CD4-positive, alpha-beta T cell (primary cell): Measurements from ENCODE around the gene CDKN1A. TPM values are rescaled to one million over a fixed set of nuclear protein-coding genes. Genes with fewer than 3 reads are reported as not detected.
"Not testable (repeated sequence)": the region's sequence is repeated elsewhere in the genome, so short reads cannot be mapped to it uniquely, and the experiment has no call there.

Experiments used
- ATAC-seq: fragments of 200-7000 bp; cut with Tn5 transposase; one replicate; pipeline ENCODE4 v1.10.0; 2022; ENCODE audit warnings: mild to moderate bottlenecking; ENCODE audit not compliant: poor library complexity
- CTCF ChIA-PET: fragments of 350-600 bp; sonication (Branson Sonifier 250); formaldehyde crosslinking; loops from one replicate; lab custom pipeline; 2021; ENCODE audit warnings: antibody characterized with exemption, inconsistent platforms; lab: Charles Lee
- POLR2A ChIA-PET: fragments of 350-600 bp; sonication (Branson Sonifier 250); formaldehyde crosslinking; loops from one replicate; lab custom pipeline; 2021; ENCODE audit warnings: antibody characterized with exemption, inconsistent platforms; lab: Charles Lee
- DNase-seq, 14 experiments: peaks; one replicate each; pipeline ENCODE4 v3.0.0-alpha.2; 2013 to 2020; ENCODE audit warnings: mixed read lengths in 2 of 14
- H3K27ac ChIP-seq, 2 donors: one replicate each; pipeline versions ENCODE4 v1.5.1 to v1.7.0; 2013; ENCODE audit warnings: low read length in 2 of 2, low read depth in 1 of 2, mild to moderate bottlenecking in 1 of 2
- H3K27me3 ChIP-seq, 2 experiments: 1 replicate in 1 of 2; 2 replicates in 1 of 2; pipeline versions ENCODE4 v1.6.1 to v1.7.0; 2013; ENCODE audit warnings: low read length in 2 of 2, control low read depth in 1 of 2, mild to moderate bottlenecking in 1 of 2, moderate library complexity in 1 of 2; ENCODE audit not compliant: insufficient read depth in 2 of 2, control insufficient read depth in 1 of 2
- H3K36me3 ChIP-seq: one replicate; pipeline ENCODE4 v1.6.1; 2013; ENCODE audit warnings: low read length, control low read depth; ENCODE audit not compliant: insufficient read depth
- H3K4me1 ChIP-seq: one replicate; pipeline ENCODE4 v1.6.1; 2013; ENCODE audit warnings: low read length, control low read depth; ENCODE audit not compliant: insufficient read depth
- H3K4me3 ChIP-seq: one replicate; pipeline ENCODE4 v1.5.1; 2013; ENCODE audit warnings: mild to moderate bottlenecking, low read length, moderate library complexity
- H3K9me3 ChIP-seq, 2 experiments: 1 replicate in 1 of 2; 2 replicates in 1 of 2; pipeline versions ENCODE4 v1.6.1 to v1.7.0; 2013; ENCODE audit warnings: low read length in 2 of 2, mild to moderate bottlenecking in 2 of 2, control low read depth in 1 of 2, moderate library complexity in 1 of 2; ENCODE audit not compliant: control insufficient read depth in 1 of 2, insufficient read depth in 1 of 2
- H3K27ac Mint-ChIP-seq: one replicate; pipeline ENCODE4 v1.8.0; 2020; ENCODE audit warnings: mixed read lengths
- H3K27me3 Mint-ChIP-seq: one replicate; pipeline ENCODE4 v1.8.0; 2021; ENCODE audit warnings: mixed read lengths
- H3K36me3 Mint-ChIP-seq: one replicate; pipeline ENCODE4 v1.8.0; 2021; ENCODE audit warnings: low read depth, mixed read lengths
- H3K4me1 Mint-ChIP-seq: one replicate; pipeline ENCODE4 v1.8.0; 2021; ENCODE audit warnings: low read depth, mixed read lengths
- H3K4me3 Mint-ChIP-seq: one replicate; pipeline ENCODE4 v1.8.0; 2020; ENCODE audit warnings: mild to moderate bottlenecking, mixed read lengths
- H3K9me3 Mint-ChIP-seq: one replicate; pipeline ENCODE4 v1.8.0; 2020; ENCODE audit warnings: mixed read lengths
- intact Hi-C, 2 experiments: fragments of 100-400 bp; cut with DNase I in 1 of 2; cut with micrococcal nuclease in 1 of 2; formaldehyde crosslinking; loops; one replicate each; pipeline versions ENCODE4 v1.15.1 to v1.9.0; 2023 to 2025; cut with DNase I, micrococcal nuclease
- total RNA-seq, 174 experiments: library from RNA in 2 of 174; stranded (reverse) in 2 of 174; gene quantifications; one replicate each; pipeline ENCODE4 v1.2.3 and lab custom pipeline; 2021 to 2026
- TF ChIP-seq, protein P1 (sequence below): fragments of 200-600 bp; IDR thresholded peaks from one replicate; pipeline ENCODE4 v1.8.0; 2022; ENCODE audit warnings: antibody characterized with exemption, mild to moderate bottlenecking

The CDKN1A gene
- total RNA-seq, 2 experiments from 2014 or later = 98.3 to 98.6 TPM

DNA sequence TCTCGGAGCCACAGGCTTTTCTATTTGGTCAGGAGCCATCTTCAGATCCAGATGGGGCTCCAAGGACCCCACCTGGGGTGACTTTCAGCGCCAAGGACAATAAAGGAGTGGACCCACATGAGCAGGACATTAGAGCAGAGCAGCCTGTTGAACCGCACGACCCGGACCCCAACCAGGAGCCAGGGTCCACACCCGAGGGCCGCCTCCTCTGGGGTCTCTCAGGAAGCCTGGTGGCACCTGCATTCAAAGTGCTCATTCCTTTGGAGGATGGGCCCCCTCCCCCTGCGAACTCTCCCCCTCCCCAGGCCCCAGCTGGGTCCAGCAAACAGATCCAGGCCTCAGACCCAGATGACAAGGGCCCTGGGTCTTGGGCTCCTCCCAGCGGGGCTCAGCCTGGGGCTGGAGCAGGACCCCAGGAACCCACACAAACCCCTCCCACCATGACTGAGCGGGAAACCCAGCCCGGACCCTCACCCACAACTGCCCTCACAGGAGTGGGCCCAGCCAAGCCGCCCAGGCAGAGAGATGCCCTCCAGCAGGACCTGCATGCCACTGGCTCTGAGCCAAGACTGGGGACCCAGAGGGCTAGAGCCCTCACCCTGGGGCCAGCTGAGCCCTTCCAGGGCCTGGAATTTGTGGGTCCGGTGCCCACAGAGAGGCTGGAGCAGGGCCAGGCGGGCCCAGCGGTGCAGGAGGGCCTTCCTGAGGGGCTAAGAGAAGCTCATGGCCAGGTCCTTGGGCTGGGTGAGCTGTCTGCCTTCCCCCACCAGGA is 43.0 kb downstream of the CDKN1A start:
- no peaks in the 10 kb centered on the region for H3K9me3 ChIP-seq
- DNase-seq (no peak), ATAC-seq (no peak)
- Mint-ChIP-seq H3K27ac (no peak overlapping the region), H3K27me3 (no peaks in the 10 kb centered on the region), H3K4me1 (no peaks in the 10 kb centered on the region), H3K4me3 (no peak overlapping the region), H3K9me3 (no peaks in the 10 kb centered on the region), H3K36me3 (no peaks in the 10 kb centered on the region)
- TF ChIP-seq, protein P1, sequence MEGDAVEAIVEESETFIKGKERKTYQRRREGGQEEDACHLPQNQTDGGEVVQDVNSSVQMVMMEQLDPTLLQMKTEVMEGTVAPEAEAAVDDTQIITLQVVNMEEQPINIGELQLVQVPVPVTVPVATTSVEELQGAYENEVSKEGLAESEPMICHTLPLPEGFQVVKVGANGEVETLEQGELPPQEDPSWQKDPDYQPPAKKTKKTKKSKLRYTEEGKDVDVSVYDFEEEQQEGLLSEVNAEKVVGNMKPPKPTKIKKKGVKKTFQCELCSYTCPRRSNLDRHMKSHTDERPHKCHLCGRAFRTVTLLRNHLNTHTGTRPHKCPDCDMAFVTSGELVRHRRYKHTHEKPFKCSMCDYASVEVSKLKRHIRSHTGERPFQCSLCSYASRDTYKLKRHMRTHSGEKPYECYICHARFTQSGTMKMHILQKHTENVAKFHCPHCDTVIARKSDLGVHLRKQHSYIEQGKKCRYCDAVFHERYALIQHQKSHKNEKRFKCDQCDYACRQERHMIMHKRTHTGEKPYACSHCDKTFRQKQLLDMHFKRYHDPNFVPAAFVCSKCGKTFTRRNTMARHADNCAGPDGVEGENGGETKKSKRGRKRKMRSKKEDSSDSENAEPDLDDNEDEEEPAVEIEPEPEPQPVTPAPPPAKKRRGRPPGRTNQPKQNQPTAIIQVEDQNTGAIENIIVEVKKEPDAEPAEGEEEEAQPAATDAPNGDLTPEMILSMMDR = no peak
- ChIA-PET CTCF (no interaction called here), POLR2A (no interaction called here)
- no peaks in the 10 kb centered on the region for H3K4me1 ChIP-seq
- intact Hi-C loops = no loop called here
- H3K27me3 ChIP-seq = no peaks in the 10 kb centered on the region
- no peak overlapping the region for H3K4me3 ChIP-seq
- H3K27ac ChIP-seq = no peak overlapping the region
- no peaks in the 10 kb centered on the region for H3K36me3 ChIP-seq

DNA sequence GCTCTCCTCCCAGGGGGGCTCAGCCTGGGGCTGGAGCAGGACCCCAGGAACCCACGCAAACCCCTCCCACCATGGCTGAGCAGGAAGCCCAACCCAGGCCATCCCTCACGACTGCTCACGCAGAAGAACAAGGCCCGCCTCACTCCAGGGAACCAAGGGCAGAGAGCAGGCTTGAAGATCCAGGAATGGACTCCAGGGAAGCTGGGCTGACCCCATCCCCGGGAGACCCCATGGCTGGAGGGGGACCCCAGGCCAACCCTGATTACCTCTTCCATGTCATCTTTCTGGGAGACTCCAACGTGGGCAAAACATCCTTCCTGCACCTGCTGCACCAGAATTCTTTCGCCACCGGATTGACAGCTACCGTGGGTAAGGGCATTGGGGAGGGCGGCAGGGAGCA is 43.9 kb downstream of the CDKN1A start:
- intact Hi-C loops = no loop called here
- ChIA-PET POLR2A (no interaction called here), CTCF (no interaction called here)
- DNase-seq (no peak), ATAC-seq (no peak)
- Histone ChIP-seq H3K27ac (no peak overlapping the region), H3K9me3 (no peaks in the 10 kb centered on the region), H3K4me1 (peaks cover under 1% of the 10 kb centered on the region), H3K36me3 (no peaks in the 10 kb centered on the region), H3K27me3 (no peaks in the 10 kb centered on the region), H3K4me3 (no peak overlapping the region)
- no peaks in the 10 kb centered on the region for H3K9me3 Mint-ChIP-seq
- peaks cover 6% of the 10 kb centered on the region for H3K4me1 Mint-ChIP-seq
- no peak overlapping the region for H3K27ac Mint-ChIP-seq
- no peaks in the 10 kb centered on the region for H3K36me3 Mint-ChIP-seq
- TF ChIP-seq, protein P1 = no peak
- no peaks in the 10 kb centered on the region for H3K27me3 Mint-ChIP-seq
- H3K4me3 Mint-ChIP-seq = no peak overlapping the region

DNA sequence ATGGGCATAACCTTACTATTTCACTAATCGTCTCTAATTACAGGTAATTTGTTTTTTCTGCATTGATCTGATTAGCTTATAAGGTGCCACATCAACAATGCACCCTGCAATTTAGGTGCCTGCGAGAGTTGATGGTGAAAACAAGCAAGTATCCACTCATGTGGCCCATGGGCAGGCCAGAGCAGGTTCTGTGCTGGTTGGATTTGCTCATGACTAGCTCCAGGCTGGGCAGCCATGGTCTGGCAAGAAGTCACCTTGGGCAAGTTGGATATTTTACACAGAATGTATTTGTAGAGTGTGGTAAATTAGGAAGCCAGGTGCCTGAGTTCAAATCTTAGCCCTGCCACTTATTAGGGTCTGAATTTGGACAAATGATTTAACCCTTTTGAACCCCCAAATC is 44.4 kb downstream of the CDKN1A start:
- Mint-ChIP-seq H3K4me3 (no peak overlapping the region), H3K4me1 (peaks cover 12% of the 10 kb centered on the region), H3K9me3 (no peaks in the 10 kb centered on the region), H3K27me3 (no peaks in the 10 kb centered on the region), H3K36me3 (no peaks in the 10 kb centered on the region), H3K27ac (no peak overlapping the region)
- DNase-seq (no peak), ATAC-seq (no peak)
- CTCF ChIA-PET = interaction anchor here (0.6 kb wide), 1 partner anchor 1697 kb away, joined by 3 read pairs; no protein-coding TSS in a partner anchor
- POLR2A ChIA-PET = no interaction called here
- H3K4me1 ChIP-seq = peaks cover 6% of the 10 kb centered on the region
- H3K9me3 ChIP-seq = no peaks in the 10 kb centered on the region
- TF ChIP-seq, protein P1 = no peak
- H3K4me3 ChIP-seq = no peak overlapping the region
- intact Hi-C loops = no loop called here
- H3K36me3 ChIP-seq = no peaks in the 10 kb centered on the region
- H3K27me3 ChIP-seq = no peaks in the 10 kb centered on the region
- no peak overlapping the region for H3K27ac ChIP-seq

DNA sequence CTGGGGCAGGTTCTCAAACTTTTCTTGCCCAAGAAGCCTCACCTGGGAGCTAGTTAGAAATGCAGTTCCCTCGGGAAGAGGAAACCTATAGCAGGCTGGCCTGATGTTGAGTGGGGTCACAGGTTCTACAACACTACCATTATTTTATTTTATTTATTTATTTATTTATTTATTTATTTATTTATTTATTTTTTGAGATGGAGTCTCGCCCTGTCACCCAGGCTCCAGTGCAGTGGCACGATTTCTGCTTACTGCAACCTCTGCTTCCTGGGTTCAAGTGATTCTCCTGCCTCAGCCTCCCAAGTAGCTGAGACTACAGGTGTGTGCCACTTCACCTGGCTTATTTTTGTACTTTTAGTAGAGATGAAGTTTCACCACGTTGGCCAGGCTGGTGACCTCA is 45.5 kb downstream of the CDKN1A start:
- H3K36me3 ChIP-seq, H3K36me3 Mint-ChIP-seq, H3K27me3 ChIP-seq, H3K27ac Mint-ChIP-seq, POLR2A ChIA-PET, H3K9me3 ChIP-seq, H3K27me3 Mint-ChIP-seq, H3K4me3 Mint-ChIP-seq, H3K9me3 Mint-ChIP-seq, intact Hi-C loops, H3K27ac ChIP-seq, DNase-seq, H3K4me3 ChIP-seq, ATAC-seq: not testable (repeated sequence)
- CTCF ChIA-PET = interaction anchor here (1.3 kb wide), 2 partner anchors 35 to 212 kb away, joined by 3 to 5 read pairs; no protein-coding TSS in a partner anchor
- peaks cover 15% of the 10 kb centered on the region for H3K4me1 Mint-ChIP-seq
- H3K4me1 ChIP-seq = peaks cover 15% of the 10 kb centered on the region
